H54 (cell line): ENCODE data around the gene C7orf57.
A peak's percentile ranks its signal among the peaks of the same experiment; 100 is the strongest.

Source experiments
- DNase-seq: peaks from one replicate; pipeline ENCODE4 v3.0.0; 2011; ENCODE audit warnings: low spot score, mixed read lengths; ENCODE audit not compliant: insufficient read length
- FAIRE-seq: peaks from 3 replicates; lab custom pipeline; 2011; peaks lifted over from hg19 to GRCh38; lab: Jason Lieb, UNC
- POLR2A ChIP-seq: IDR thresholded peaks from 2 replicates; pipeline ENCODE4 v1.6.1; 2011; ENCODE audit warnings: low read depth, mild to moderate bottlenecking, low read length

The C7orf57 gene

DNA sequence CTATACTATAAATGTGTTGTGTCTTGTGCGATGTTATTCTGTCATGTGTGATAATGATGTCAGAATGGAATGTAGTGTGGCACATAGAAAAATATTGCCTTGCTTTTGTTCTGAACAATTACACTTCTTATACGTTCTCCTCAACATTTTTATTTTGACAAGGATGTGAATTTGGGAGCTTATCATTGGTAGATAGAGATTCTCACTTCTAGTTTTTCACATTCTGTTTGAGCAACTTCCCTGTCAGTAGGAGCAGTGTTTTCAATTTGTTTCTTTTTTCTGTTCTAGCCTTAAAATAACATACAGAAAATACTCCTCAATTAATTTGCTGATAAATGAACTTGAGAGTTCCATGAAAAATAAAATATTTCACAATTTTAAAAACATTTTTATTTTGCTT, 24.0 kb upstream of the C7orf57 start:
- DNase-seq (no peak), FAIRE-seq (no peak)
- TF ChIP-seq POLR2A = no peak

DNA sequence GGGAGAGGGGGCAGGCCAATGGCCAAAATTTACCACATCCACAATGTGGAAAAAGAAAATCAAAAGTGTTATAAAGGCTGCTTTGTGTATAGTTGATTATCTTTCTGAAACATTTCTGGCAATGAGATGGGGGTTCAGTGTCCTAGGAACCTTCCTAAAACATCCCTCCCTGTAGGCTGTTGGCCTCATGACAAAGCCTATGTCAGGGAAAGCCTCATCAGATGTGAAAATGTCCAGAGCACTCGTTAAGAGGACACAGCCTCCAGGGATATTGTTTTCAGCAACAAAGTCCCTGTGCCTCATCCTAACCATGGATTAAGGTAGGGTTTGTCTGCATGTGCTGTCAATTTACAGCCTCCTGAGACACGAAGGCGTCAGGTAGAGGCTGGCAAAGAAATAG, 23.4 kb upstream of the C7orf57 start:
- no peak for TF ChIP-seq POLR2A
- DNase-seq = no peak
- no peak for FAIRE-seq

DNA sequence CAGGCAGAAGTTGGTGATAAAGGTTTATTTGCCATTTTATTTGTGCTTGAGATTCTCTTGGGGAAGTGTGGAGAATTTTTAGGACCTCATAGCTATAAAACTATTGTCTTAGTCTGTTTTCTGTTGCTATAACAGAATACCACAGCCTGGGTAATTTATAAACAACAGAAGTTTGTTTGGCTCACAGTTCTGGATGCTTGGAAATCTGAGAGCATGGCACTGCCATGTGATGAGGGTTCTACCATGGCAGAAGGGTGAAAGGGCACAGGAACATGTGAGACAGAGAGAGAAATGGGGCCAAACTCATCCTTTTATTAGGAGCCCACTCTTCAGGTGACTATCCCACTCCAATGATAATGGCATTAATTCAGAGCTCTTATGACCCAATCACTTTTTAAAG, 18.7 kb upstream of the C7orf57 start:
- DNase-seq (no peak), FAIRE-seq (no peak)
- TF ChIP-seq POLR2A = no peak

DNA sequence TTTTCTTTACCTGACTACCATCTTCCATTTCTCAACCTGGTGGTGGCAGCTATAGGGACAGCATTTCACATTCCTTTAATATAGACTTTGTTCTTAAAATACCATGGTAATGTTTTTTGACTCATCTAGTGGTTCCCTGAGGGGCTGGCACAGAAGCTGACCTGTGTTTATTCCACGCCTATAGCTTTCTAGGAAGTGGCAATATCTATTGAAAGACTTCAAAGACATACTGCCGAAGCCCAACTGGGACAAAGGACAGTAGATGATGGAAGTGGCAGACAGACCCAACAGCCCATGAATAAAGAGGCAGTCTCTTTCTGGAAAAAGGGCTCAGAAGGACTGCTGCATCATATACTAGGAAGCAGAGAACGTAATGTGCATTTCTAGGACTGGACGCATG, 17.7 kb upstream of the C7orf57 start:
- DNase-seq (no peak), FAIRE-seq (no peak)
- no peak for TF ChIP-seq POLR2A

DNA sequence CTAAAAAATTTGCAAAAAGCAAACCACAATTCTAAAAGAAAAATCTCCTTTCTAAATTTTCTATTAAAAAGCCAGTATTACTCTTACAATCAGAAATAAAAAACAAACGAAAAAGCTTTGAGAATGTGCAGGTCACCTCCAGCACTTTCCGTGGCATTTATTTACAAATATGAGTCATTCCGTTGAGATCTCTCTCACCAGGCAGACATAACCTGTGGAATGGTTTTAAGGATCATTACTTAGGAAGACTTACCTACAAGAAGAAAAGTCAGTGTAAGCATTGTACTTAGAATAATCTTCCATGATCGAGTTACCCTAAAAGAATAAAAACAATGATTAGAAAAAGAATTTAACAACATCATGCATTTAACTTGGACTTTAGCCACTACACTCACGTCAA, 9.7 kb upstream of the C7orf57 start:
- DNase-seq = no peak
- FAIRE-seq = peak; percentile 91
- TF ChIP-seq POLR2A = no peak

DNA sequence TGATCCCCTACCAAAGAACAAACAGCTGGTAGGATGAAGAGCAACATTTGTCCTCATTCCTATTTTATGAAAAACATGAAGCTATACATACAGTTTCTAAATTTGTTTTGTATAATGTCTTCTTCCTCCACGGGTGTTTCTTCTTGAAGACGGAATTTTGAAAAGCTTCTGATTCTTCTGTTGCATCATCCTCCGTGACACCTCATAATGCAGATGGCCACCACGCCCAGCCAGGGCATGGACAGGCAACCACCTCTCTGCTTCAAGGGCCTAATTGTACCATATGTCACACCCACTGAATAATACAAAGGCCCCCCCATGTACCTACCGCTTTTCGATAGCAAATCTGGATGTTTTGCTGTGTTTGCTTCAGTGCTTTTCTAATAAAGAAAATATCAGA, 6.4 kb upstream of the C7orf57 start, which contains the start of gene SUN3:
Gene SUN3 (minus strand): TSS at position 170 of the 400 bp plus-strand sequence. CDS start 169 bp downstream, at position 1.
- no peak for TF ChIP-seq POLR2A
- no peak for FAIRE-seq

DNA sequence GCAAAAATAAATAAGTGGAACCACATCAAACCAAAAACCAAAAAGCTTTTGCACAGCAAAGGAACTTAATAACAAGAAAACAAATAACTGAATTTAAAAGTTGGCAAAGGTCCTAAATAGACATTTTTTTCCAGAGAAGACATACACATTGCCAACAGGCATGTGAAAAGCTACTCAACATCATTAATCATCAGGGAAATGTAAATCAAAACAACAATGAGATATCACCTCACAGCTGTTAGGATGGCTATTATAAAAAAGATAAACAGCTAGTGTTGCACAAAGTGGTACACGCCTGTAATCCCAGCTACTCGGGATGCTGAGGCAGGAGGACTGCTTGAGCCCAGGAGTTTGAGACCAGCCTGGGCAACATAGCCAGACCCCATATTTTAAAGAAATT, 4.2 kb upstream of the C7orf57 start:
- no peak for TF ChIP-seq POLR2A
- no peak for FAIRE-seq
- DNase-seq = no peak

More for the DNA sequence above, 6.4 kb upstream of the C7orf57 start, which contains the start of gene SUN3:
- no peak for DNase-seq

DNA sequence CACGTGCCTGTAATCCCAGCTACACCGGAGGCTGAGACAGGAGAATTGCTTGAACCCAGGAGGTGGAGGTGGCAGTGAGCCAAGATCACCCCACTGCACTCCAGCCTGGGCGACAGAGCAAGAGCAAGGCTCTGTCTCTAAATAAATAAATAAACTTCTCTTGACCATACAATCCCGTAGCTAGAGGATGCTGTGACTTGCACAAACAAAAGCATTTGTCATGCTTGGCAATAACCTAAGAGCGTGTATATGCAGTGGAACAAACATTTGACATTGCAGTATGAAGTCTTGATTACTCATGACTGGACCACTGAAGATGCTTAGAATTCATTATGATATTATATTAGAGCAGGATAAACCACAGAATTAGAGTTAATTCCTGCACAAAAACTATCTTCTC, 1.4 kb upstream of the C7orf57 start:
- no peak for TF ChIP-seq POLR2A
- FAIRE-seq (no peak), DNase-seq (no peak)

DNA sequence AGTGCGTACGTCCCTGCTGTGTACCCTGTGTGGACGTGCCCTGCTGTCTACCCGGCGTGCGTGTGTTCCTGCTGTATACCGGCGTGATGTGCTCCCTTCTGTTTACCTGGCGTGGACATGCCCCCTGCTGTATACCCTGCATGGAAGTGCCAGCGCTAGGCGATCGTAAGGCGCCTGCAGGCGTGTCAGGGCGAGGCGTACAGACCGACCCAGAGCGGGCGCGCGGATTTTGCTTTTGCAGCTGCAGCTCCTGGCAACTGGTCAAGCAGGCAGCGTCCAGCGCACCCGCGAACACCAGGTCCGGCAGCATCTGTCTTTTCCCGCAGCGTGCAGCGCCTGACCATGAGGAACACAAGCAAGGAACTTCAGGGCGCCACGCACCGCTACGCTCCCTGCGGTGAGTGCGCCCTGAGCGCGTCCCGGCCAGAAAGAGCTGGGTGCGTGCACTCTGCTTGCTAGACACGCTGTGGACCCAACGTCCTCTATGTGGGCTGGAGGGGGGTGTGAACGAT, 680 bp downstream of the C7orf57 start:
- DNase-seq (no peak), FAIRE-seq (no peak)
- no peak for TF ChIP-seq POLR2A

DNA sequence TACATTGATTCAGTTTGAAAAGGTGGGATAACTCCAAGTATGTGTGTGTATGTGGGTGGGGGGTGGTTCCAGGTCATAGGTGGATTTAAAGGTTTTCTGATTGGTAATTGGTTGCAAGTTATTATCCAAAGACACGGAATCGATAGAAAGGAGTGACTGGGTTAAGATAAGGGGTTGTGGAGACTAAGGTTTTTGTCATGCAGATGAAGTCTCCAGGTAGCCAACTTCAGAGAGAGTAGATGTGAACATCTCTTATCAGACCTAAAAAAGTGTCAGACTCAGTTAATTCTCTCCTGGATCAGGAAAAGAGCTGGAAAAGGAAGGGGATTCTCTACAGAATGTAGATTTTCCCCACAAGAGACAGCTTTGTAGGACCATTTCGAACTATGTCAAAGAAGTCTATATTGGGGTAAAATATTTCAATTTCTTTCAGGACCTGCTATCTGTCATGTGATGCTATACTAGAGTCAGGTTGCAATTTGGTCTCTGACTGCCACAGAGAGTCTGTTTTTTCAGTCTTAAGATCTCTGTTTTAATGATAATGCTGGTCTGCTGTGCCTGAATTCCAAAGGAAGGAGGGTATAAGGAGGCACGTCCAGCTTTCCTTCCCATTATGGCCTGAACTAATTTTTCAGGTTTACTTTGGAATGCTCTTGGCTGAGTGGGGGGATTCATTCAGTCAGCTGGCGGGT, 3.6 kb downstream of the C7orf57 start:
- no peak for DNase-seq
- no peak for FAIRE-seq
- no peak for TF ChIP-seq POLR2A

DNA sequence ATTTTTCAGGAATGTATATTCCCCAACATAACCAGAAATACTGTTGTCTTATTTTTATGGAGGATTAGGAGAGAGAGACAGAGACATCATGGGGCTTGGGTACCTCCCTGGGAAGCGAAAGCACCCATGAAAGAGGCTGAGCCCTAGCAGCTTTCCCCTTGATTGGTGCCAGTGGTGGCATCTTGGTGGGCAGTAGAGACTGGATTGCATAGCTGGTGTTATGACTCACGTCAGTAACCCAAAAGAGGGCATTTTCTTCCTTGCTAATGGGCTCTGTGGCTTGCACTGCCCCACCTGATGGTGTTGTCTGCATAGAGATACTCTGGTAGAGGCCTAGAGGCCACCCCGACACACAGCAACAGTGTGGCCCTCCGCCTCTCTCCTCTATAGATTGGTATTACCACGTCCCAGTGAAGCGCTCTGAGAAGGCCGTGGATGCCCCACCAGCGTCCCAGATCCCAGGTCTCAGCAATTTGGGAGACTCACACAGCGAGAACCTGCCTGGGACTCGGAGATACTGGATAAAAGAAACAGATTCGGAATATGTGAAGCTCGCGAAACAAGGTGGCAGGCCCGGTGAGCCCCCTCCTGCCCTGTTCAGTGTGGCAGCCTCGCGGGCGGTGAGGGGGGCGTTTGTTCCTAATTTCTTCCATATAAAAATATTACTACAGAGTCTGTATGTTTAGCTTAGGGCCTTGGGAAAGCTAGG, 5.8 kb downstream of the C7orf57 start:
- no peak for TF ChIP-seq POLR2A
- FAIRE-seq = no peak

DNA sequence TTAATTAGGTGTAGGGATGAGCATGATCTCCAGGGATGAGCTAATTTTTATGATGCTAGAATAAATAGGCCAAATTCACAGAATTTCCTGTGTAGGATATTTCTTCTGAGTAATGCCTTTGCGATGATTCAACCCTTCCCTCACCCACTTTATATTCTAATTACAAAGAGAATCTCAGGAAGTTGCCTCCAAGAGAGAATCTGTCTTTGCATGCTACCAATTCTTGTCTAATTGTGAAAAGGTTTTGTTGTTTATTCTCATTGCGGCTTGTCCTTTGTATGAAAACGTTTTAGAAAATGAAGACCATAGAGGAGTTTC, 6.3 kb downstream of the C7orf57 start:
- DNase-seq = no peak
- no peak for TF ChIP-seq POLR2A
- FAIRE-seq = no peak

More for the DNA sequence above, 5.8 kb downstream of the C7orf57 start:
- no peak for DNase-seq

DNA sequence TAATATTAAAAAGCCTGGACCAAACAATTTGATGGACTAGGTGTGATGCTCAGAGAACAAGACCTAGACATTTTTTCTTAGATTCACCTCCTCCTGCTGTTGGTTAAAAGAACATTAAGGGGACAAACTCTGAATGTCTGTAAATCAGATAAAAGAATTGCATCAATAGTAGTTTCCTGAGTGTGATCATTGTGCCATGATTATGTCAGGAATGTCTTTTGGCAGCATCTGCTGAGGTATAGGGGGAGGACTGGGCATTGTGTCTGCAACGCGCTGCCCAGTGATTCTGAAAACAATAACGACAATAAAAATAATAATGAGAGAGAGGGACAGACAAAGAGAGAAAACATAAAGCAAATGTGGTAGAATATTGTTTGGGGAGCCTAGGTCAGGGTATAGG, 6.9 kb downstream of the C7orf57 start:
- no peak for TF ChIP-seq POLR2A
- no peak for FAIRE-seq

DNA sequence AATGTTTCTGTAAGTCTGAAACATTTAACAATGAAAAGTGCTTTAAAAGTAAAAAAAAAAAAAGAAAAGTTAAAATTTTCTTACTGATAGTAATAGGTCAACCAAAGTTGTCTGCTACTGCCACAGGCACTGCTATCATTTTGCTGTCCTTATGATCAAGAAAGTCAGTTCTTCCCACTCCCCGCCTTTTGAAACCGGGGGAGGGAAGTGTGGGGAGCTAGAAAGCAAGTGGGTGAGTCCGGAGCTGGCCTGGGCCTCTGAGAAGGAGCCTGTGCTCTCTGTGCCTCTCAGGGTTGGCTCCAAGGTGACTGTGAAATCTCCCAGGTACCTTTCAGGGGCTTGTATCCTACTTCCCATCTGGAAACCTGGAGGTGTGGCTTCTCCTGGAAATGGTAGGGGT, 7.3 kb downstream of the C7orf57 start:
- TF ChIP-seq POLR2A = no peak
- no peak for DNase-seq
- no peak for FAIRE-seq

More for the DNA sequence above, 6.9 kb downstream of the C7orf57 start:
- DNase-seq = no peak
